GM21529 (cell line): ENCODE measurements around the gene ACBD6.

Experiments used
- ATAC-seq: cut with Tn5 transposase; IDR thresholded peaks from one replicate; pipeline ENCODE4 v1.9.1; 2021; ENCODE audit not compliant: unreplicated experiment

Gene ACBD6

GRCh38 chr1:180376800-180377199, 125.6 kb downstream of the ACBD6 start:
- no peak for ATAC-seq

- ATAC-seq = no peak
Measured at GRCh38 chr1:180376253-180376652, 126.1 kb downstream of the ACBD6 start.

GRCh38 chr1:180372728-180373127, 129.6 kb downstream of the ACBD6 start:
- no peak for ATAC-seq

- no peak for ATAC-seq
Measured at GRCh38 chr1:180370597-180370996, 131.8 kb downstream of the ACBD6 start.

GRCh38 chr1:180370188-180370587, 132.2 kb downstream of the ACBD6 start:
- ATAC-seq = no peak

- no peak for ATAC-seq
Measured at GRCh38 chr1:180369061-180369460, 133.3 kb downstream of the ACBD6 start.

- ATAC-seq = no peak
Measured at GRCh38 chr1:180366371-180367068, 135.9 kb downstream of the ACBD6 start.

GRCh38 chr1:180365039-180365438, 137.3 kb downstream of the ACBD6 start:
- no peak for ATAC-seq

GRCh38 chr1:180363246-180363995, 139.0 kb downstream of the ACBD6 start:
- no peak for ATAC-seq

GRCh38 chr1:180360333-180361075, 141.9 kb downstream of the ACBD6 start:
- ATAC-seq = no peak

- ATAC-seq = no peak
Measured at GRCh38 chr1:180358649-180359048, 143.7 kb downstream of the ACBD6 start.

GRCh38 chr1:180353945-180354344, 148.4 kb downstream of the ACBD6 start:
- ATAC-seq = no peak

- no peak for ATAC-seq
Measured at GRCh38 chr1:180352588-180352987, 149.8 kb downstream of the ACBD6 start.

- no peak for ATAC-seq
Measured at GRCh38 chr1:180352021-180352420, 150.4 kb downstream of the ACBD6 start.

GRCh38 chr1:180345148-180345547, 157.2 kb downstream of the ACBD6 start:
- no peak for ATAC-seq

GRCh38 chr1:180343921-180344769, 158.2 kb downstream of the ACBD6 start:
- ATAC-seq = no peak

GRCh38 chr1:180327089-180327488, 175.3 kb downstream of the ACBD6 start:
- ATAC-seq = no peak

GRCh38 chr1:180312926-180313325, 189.5 kb downstream of the ACBD6 start:
- ATAC-seq = no peak

- no peak for ATAC-seq
Measured at GRCh38 chr1:180311011-180311730, 191.2 kb downstream of the ACBD6 start.

- ATAC-seq = no peak
Measured at GRCh38 chr1:180310095-180310494, 192.3 kb downstream of the ACBD6 start.
